Limb (tissue), 2 donors: ENCODE measurements around the gene IFFO2.

ENCODE experiments used
- DNase-seq, 2 donors: peaks; one replicate each; pipeline ENCODE4 v3.0.0-alpha.2; 2016; ENCODE audit errors: extremely low spot score in 2 of 2

Gene IFFO2

GRCh38 chr1:18950401-18951026, 6.0 kb downstream of the IFFO2 start:
- peak in 1 of 2 donors; percentile 57 for DNase-seq

DNA sequence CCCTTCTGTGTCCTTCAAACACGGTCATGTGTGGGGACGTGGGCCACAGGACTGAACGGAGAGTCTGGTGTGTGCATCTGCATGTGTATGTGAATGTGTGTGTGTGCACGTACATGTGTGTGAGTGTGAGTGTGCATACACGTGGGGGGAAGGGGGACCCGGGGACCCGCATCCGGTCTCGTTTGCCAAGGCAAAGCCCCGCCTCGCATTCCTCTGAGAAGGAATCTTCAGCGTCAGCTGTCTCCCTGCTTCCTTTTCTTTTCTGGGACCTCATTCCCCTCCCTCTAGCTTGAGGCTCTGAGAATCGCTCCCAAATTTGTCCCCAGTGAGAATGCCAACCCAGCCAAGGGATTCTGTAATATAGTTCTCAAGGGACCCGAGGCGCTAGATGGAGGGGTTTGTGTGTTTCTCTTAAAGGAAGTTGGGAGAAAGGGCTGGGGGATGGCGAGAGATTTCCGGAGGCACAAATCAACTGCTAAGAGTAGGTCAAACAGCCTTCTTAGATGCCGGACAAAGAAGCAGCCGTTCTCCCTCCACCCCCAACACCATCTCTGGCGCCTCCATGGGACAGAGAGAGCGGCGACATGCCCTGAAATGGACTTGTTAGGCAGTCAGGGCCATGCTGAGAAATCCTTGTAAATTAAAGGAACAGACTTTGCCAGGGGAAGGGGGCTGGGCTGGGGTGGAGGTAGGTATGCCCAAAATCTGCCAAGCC, 6.6 kb downstream of the IFFO2 start:
- peak; percentile 73 to 78 for DNase-seq

DNA sequence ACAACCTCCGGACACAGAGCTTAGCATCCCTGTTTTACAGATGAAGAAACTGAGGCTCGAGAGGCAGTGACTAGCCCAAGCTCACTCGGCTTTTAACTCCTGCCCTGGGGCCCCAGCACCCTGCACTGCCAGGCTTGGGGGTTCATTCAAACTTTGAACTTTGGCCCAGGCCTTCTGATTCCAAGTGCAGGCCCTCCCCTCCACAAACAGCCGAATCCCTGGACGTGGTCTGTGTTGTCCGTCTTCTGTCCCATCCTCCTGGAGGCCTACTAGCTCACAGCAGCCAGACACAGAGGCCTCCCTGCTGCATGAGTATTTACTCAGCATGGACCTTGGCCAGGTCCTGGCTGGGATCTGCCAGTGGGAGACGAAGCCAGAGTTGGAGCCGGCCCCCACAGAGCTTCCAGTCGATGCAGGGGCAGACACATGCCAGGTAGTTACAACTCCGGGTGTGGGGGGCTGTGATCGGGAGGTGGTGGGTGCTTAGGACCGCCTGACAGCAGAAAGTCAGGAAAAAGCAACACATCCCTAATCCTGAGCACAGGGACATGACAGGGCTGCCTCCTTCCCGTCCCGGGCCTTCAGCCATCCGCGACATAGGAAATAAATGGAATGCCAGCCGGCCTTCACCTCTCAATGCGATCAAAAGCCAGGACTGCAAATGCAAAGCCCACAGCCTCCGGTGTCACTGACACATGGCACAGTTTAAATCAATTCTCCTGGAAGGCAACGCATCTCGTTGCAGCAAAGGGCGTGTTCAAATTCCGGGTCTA, 7.4 kb downstream of the IFFO2 start:
- DNase-seq: peak in 1 of 2 donors; percentile 62

DNA sequence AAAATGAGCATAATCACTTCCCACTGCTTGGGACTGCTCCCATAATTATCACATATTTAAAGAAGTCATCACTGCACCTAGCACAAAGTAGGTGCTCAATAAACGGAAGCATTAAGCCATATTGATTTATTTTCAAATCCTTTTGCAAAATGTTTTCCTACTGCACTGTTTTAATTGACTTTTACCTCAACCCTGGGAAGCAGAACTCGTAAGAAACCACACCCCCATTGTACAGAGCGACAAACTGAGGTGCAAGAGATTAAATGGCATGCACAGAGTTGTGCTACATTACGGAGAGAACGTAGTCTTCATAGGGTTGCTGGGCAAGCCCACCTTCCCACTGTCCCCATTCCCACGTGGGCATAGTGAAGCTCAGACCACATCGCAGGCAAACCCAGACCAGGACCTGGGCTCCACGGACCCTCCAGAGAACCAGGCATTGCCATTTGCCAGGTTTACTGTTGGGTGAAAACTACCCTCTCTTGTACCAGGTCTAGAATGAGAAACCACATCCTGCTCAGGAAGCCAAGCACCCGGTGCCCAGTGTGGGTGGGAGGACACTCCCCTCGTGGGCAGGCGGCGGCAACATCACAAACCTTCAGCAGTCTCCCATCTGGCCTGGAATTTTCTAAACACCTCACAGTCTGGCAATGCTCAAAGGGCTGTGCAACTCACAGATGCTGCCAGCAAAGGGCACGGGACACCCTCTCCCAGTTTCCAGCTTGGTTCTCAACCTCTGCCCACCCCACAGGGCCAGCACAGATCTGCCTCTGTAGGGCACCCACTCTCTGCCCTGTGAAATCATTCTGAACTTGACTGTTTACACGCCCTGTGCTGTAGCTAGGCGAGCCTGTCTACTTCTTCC, 8.2 kb downstream of the IFFO2 start:
- DNase-seq: no peak

DNA sequence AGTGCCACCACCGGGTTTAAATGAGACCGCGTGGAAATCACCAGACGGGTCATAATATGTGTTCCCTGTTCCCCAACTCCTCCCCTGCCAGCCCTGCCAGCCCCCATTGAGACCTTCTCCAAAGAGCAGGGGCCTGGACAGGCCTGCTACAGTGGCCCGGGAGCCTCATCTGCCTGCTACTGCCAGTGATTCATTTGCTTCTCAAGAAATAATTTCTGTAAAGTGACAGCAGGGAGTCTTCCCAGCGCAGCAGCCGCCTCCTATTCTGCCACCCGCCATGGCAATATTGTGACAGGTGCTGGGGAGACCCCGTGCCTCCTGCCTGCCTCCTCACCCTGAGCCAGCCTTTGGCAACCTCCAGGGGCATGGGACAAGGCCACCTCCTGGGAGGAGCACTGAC, 8.9 kb downstream of the IFFO2 start:
- DNase-seq: no peak

GRCh38 chr1:18946550-18947381, 9.7 kb downstream of the IFFO2 start:
- no peak for DNase-seq

DNA sequence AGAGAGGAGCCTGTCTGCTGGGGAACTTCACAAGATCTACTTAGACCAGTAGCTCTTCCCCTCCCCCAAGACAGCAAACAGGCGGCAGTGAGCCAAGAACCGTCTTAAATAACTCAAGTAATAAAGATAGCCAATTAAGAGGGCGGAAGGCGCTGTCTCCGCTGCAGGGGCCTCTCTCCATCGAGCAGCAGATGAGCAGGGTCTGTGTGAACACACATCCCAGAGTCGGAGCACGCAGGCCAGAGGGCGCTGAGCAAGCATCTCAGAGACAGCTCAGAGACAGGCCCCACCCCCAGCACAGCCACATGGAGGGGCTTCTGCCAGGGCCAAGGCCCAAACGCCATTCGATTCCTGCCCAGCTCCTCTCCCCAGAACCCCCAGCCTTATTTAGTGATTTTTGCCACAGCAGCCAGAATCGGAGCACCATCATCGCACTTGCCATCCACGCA, 11.1 kb downstream of the IFFO2 start:
- DNase-seq: peak; percentile 49 to 73

DNA sequence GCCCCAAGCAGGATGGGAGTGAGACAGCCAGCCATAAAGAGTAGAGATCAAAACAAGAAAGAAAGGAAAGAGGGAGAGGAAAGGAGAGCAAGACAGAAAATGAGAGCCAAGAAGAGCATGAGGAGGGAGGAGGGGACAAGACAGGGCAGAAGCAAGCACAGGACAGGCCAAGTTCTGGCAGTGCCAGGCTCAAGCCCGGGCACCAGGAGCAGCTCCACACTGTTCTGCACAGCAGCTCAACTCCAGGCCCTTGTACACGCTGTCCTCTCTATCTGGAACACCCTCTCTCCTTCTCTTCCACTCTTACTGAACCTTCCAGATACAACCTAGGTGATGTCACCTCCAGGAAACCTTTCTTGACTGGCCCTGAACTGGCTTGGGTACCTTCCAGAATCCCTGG, 11.7 kb downstream of the IFFO2 start:
- no peak for DNase-seq

GRCh38 chr1:18943914-18944572, 12.4 kb downstream of the IFFO2 start:
- DNase-seq: no peak

DNA sequence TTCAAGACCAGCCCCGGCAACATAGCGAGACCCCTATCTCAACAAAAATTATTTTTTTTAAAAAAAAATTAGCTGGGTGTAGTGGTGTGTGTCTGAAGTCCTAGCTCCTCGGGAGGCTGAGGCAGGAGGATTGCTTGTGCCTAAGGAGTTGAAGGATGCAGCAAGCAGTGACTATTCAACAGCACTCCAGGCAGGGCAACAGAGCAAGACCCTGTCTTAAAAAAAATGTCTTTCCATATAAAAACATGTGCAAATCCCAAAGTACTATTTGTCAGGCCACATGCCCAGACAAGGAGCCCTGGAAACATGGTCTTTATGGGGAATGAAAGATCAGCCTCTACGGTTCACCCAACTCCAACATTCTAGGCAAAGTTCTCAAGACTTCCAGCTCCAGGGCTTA, 13.3 kb downstream of the IFFO2 start:
- no peak for DNase-seq

DNA sequence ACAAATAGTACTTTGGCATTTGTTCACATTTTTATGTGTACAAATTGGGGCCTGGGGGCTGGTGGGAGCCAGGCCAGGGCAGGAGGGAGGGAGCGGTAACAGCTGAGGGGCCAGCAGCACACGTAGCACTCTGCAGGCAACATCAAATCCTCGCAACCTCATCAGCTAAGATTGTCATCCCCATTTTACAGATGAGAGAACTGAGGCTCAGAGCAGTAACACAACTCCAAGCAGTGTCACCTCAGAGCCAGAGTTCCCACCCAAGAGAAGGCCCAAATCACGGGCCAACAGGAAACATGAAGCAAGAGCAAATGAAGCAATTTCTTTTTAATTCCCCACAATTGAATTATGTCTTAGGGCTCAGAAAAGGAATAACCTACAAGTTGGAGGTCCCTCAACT, 14.1 kb downstream of the IFFO2 start:
- no peak for DNase-seq

DNA sequence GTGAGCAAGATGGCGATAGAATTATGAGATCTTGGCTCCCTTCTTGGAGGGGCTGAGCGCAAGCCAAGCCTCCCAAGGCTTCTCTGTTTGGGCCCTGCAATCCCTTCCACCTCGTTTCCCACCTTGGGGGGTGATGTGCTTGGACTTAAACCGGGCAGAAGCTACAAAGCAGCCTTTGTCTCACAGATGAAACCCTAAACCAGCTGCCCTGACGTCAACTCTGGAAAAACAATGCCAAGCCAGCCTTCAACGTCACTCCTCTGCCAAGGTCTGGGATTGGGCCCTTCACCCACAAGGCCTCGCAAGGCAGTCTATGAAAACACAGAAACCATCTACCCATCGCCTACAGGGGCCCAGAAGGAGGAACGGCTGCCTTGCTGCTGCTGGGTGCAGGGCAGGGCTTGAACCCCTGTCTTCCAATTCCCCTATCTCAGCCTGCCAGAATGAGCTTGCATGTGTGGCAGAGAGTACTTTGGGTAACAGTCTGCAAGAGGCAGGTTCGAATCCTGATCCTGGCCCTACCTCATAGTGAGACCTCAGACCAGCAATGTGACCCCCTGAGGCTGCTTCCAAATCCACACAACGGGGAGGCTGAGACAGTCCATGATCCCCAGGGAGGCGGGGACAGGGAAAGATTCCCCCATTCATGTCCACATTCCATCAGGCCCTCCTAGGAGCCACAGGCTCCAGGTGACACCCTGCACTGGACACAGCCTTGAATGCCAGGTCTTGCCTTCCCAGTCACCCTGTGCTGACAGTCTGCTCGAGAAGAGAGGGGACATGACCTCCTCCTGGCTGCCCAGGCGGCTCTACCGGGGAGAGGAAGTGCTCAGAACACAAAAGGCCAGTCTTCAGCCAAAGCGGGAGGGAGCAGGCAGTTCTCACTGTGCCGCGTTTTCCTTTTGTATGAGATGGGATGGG, 15.0 kb downstream of the IFFO2 start:
- peak; percentile 53 to 78 for DNase-seq

- no peak for DNase-seq
Measured at GRCh38 chr1:18940303-18941020, 16.0 kb downstream of the IFFO2 start.

DNA sequence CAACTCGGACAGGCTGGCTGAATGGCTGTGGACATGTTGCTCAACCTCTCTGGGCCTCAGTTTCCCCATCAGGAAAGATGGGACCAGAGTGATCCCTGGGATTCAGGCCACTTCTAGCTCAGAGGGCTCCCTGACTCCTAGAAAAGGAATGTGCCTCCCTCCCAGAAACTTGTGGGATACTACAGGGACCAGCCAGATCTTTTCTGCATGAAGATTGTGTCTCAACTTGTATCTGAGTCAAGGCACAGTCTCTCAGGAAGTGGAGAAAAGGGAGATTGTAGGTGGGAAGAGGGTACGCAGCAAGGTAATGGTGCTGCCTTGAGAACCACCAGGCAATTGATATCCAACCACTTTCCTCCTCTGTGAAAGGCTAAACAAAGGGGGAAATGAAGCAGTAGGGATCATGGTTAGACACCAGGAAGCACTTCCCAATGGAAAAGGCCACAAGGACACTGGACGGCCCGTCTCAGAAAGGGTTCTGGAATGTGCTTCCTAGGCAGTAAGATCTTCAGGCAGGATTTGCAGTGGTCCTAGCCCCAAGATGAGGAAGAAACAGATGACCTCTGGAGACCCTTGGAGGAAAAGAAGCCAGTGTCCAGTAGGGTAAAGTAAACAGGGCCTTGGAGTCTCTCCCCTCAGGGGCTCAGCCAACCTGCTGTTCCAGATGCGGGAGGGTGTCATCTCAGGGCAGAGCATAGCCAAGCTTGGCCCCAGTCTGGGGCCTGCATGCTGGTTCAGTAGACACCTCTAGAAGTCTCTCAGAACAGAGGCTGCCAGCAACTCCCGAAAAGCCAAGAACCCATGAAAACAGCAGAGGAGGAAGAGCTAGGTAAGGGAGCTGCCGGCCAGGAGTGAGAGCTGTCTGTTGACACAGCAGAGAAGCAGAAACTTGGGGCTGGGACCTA, 16.8 kb downstream of the IFFO2 start:
- no peak for DNase-seq

- DNase-seq: no peak
Measured at GRCh38 chr1:18938707-18939070, 17.8 kb downstream of the IFFO2 start.

DNA sequence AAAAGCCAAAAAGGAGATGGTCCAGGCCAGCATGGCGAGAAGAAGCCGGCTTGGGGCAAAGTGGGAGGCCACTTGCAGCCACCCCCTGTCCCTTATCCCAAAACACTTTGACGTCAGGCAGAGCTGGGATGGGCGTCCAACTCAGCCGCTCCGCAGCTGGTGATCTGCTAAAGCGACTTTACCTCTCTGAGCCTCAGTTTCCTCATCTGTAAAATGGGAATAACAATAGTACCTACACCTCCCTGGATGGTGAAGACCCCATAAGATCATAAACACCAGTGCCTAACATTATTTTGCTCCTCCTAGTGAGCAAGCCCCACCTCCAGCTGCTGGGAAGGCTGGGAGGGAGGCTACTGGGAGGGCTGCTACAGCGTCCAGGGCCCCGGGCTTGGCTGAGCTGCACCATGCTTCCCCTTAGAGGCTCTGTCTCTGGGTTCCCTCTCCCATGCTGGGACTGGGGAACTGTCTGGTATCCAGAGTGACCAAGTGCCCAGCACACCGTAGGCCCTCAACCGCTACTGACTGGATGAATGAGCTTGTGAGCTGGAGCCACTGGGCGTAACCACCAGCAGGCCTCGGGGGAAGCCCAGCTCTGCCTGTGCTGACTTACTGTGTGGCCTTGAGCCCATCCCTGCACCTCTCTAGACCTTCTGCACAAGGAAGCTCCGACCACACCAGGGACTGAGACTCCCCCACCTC, 18.3 kb downstream of the IFFO2 start:
- DNase-seq: no peak

GRCh38 chr1:18937539-18937938, 18.9 kb downstream of the IFFO2 start:
- DNase-seq: no peak
